ENCODE measurements around the gene TMC2. TPM values are rescaled to one million over a fixed set of nuclear protein-coding genes. Genes with fewer than 3 reads are reported as not detected.

The TMC2 gene
- polyA plus RNA-seq, 1 experiment = not detected

- H3K9me3 ChIP-seq (ENCODE audit: control insufficient read depth, insufficient read depth, low read length) = no peaks in the 10 kb centered on the region
- CTCF ChIA-PET = interaction anchor here (1.2 kb wide), 1 partner anchor 135 kb away, joined by 4 read pairs; no protein-coding TSS in a partner anchor
- no peak for TF ChIP-seq CTCF (IDR thresholded peaks at IDR 0.05; ENCODE audit: low read depth, low read length)
- H3K27ac ChIP-seq (ENCODE audit: low read depth, low read length) = no peak overlapping the region
- no peaks in the 10 kb centered on the region for H3K27me3 ChIP-seq (ENCODE audit: control insufficient read depth, insufficient read depth, low read length)
- H3K4me3 ChIP-seq (ENCODE audit: low read depth, low read length) = no peak overlapping the region
- no peak for DNase-seq (ENCODE audit: low read depth, low spot score)
- POLR2A ChIA-PET = no interaction called here
Observed at GRCh38 chr20:2656471-2657117, 120.2 kb downstream of the TMC2 start.

- no peak for TF ChIP-seq CTCF (IDR thresholded peaks at IDR 0.05; ENCODE audit: low read depth, low read length)
- DNase-seq (ENCODE audit: low read depth, low spot score) = no peak
- Histone ChIP-seq H3K9me3 (ENCODE audit: control insufficient read depth, insufficient read depth, low read length) (no peaks in the 10 kb centered on the region), H3K4me3 (ENCODE audit: low read depth, low read length) (no peak overlapping the region), H3K27me3 (ENCODE audit: control insufficient read depth, insufficient read depth, low read length) (no peaks in the 10 kb centered on the region), H3K27ac (ENCODE audit: low read depth, low read length) (no peak overlapping the region)
- CTCF ChIA-PET = interaction anchor here (1.2 kb wide), 1 partner anchor 135 kb away, joined by 4 read pairs; no protein-coding TSS in a partner anchor
- POLR2A ChIA-PET = no interaction called here
Observed at GRCh38 chr20:2657241-2657640, 120.9 kb downstream of the TMC2 start.

- Histone ChIP-seq H3K4me3 (ENCODE audit: low read depth, low read length) (no peak overlapping the region), H3K9me3 (ENCODE audit: control insufficient read depth, insufficient read depth, low read length) (no peaks in the 10 kb centered on the region), H3K27me3 (ENCODE audit: control insufficient read depth, insufficient read depth, low read length) (no peaks in the 10 kb centered on the region), H3K27ac (ENCODE audit: low read depth, low read length) (no peak overlapping the region)
- CTCF ChIA-PET = interaction anchor here (1.2 kb wide), 1 partner anchor 136 kb away, joined by 4 read pairs; no protein-coding TSS in a partner anchor
- POLR2A ChIA-PET = no interaction called here
- DNase-seq (ENCODE audit: low read depth, low spot score) = no peak
- no peak for TF ChIP-seq CTCF (IDR thresholded peaks at IDR 0.05; ENCODE audit: low read depth, low read length)
Observed at GRCh38 chr20:2657674-2658073, 121.3 kb downstream of the TMC2 start.

GRCh38 chr20:2658414-2659354 lies 122.3 kb downstream of the TMC2 start:
- no peaks in the 10 kb centered on the region for H3K9me3 ChIP-seq (ENCODE audit: control insufficient read depth, insufficient read depth, low read length)
- H3K4me3 ChIP-seq (ENCODE audit: low read depth, low read length) = no peak overlapping the region
- ChIA-PET POLR2A (no interaction called here), CTCF (no interaction called here)
- no peaks in the 10 kb centered on the region for H3K27me3 ChIP-seq (ENCODE audit: control insufficient read depth, insufficient read depth, low read length)
- no peak for TF ChIP-seq CTCF (IDR thresholded peaks at IDR 0.05; ENCODE audit: low read depth, low read length)
- no peak for DNase-seq (ENCODE audit: low read depth, low spot score)
- no peak overlapping the region for H3K27ac ChIP-seq (ENCODE audit: low read depth, low read length)

GRCh38 chr20:2659547-2659946 lies 123.2 kb downstream of the TMC2 start:
- TF ChIP-seq CTCF (IDR thresholded peaks at IDR 0.05; ENCODE audit: low read depth, low read length) = no peak
- no peak overlapping the region for H3K27ac ChIP-seq (ENCODE audit: low read depth, low read length)
- H3K27me3 ChIP-seq (ENCODE audit: control insufficient read depth, insufficient read depth, low read length) = no peaks in the 10 kb centered on the region
- ChIA-PET POLR2A (no interaction called here), CTCF (no interaction called here)
- H3K9me3 ChIP-seq (ENCODE audit: control insufficient read depth, insufficient read depth, low read length) = no peaks in the 10 kb centered on the region
- no peak for DNase-seq (ENCODE audit: low read depth, low spot score)
- H3K4me3 ChIP-seq (ENCODE audit: low read depth, low read length) = no peak overlapping the region
